ENCODE data around the gene TFAP2E. TPM values are rescaled to one million over a fixed set of nuclear protein-coding genes. Genes with fewer than 3 reads are reported as not detected.

The TFAP2E gene
- total RNA-seq, 1 donor from 2014 or later, result 10.2 TPM

GRCh38 chr1:35622510-35623178, 49.5 kb downstream of the TFAP2E start:
- H3K27me3 ChIP-seq, result no peaks in the 10 kb centered on the region
- intact Hi-C loops (cut with DNase I), result no loop called here
- H3K36me3 ChIP-seq, result peaks cover 36% of the 10 kb centered on the region in 2 donors
- no peaks in the 10 kb centered on the region for H3K4me1 ChIP-seq
- no peak overlapping the region for H3K27ac ChIP-seq
- DNase-seq (ENCODE audit: low spot score in 2 of 2), result no peak
- no peak for TF ChIP-seq CTCF (IDR thresholded peaks at IDR 0.05)
- no peak overlapping the region for H3K4me3 ChIP-seq
- H3K9me3 ChIP-seq, result no peaks in the 10 kb centered on the region

- no peak for DNase-seq (ENCODE audit: low spot score in 2 of 2)
- intact Hi-C loops (cut with DNase I), result no loop called here
- H3K36me3 ChIP-seq, result peaks cover 26 to 32% of the 10 kb centered on the region in 2 donors
- H3K4me1 ChIP-seq, result no peaks in the 10 kb centered on the region
- no peak overlapping the region for H3K4me3 ChIP-seq
- H3K27me3 ChIP-seq, result no peaks in the 10 kb centered on the region
- H3K27ac ChIP-seq, result no peak overlapping the region
- no peaks in the 10 kb centered on the region for H3K9me3 ChIP-seq
- no peak for TF ChIP-seq CTCF (IDR thresholded peaks at IDR 0.05)
These were observed 50.7 kb downstream of the TFAP2E start for GRCh38 chr1:35623832-35624231.

DNA sequence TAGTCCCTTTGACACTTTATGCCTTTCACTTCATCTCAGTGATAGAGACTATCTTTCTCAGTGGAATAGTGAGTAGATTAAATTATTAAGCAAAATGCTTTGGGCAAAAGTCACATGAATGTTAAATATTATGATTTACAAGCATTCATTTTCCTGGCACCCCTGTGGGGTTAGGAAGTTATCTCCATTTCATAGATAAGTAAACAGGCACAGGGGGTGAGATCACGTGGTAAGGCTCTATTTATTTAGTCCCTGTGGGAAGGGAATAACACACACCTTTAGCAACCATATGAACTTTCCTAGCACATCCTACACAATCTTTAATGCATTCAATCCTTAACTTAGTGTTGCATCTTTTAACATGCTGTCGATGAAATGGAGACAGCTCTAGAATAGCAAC, 55.9 kb downstream of the TFAP2E start:
- H3K27me3 ChIP-seq, result no peaks in the 10 kb centered on the region
- no peak for TF ChIP-seq CTCF (IDR thresholded peaks at IDR 0.05)
- peaks cover 0 to 3% of the 10 kb centered on the region in 2 donors for H3K4me1 ChIP-seq
- no peak overlapping the region for H3K4me3 ChIP-seq
- no peak overlapping the region for H3K27ac ChIP-seq
- no peak for DNase-seq (ENCODE audit: low spot score in 2 of 2)
- H3K36me3 ChIP-seq, result peaks cover 50 to 55% of the 10 kb centered on the region in 2 donors
- H3K9me3 ChIP-seq, result no peaks in the 10 kb centered on the region
- intact Hi-C loops (cut with DNase I), result no loop called here

- TF ChIP-seq CTCF (IDR thresholded peaks at IDR 0.05), result no peak
- no peak overlapping the region for H3K4me3 ChIP-seq
- intact Hi-C loops (cut with DNase I), result no loop called here
- no peaks in the 10 kb centered on the region for H3K9me3 ChIP-seq
- H3K36me3 ChIP-seq, result peaks cover 58 to 71% of the 10 kb centered on the region in 2 donors
- H3K4me1 ChIP-seq, result peaks cover 0 to 3% of the 10 kb centered on the region in 2 donors
- H3K27me3 ChIP-seq, result no peaks in the 10 kb centered on the region
- H3K27ac ChIP-seq, result no peak overlapping the region
- no peak for DNase-seq (ENCODE audit: low spot score in 2 of 2)
These were observed 58.3 kb downstream of the TFAP2E start for GRCh38 chr1:35631396-35631795.

GRCh38 chr1:35633547-35633946, 60.4 kb downstream of the TFAP2E start:
- Histone ChIP-seq H3K27ac (no peak overlapping the region), H3K36me3 (peaks cover 54 to 71% of the 10 kb centered on the region in 2 donors), H3K4me1 (peaks cover 0 to 14% of the 10 kb centered on the region in 2 donors), H3K27me3 (no peaks in the 10 kb centered on the region), H3K4me3 (no peak overlapping the region), H3K9me3 (no peaks in the 10 kb centered on the region)
- DNase-seq (ENCODE audit: low spot score in 2 of 2), result no peak
- intact Hi-C loops (cut with DNase I), result no loop called here
- no peak for TF ChIP-seq CTCF (IDR thresholded peaks at IDR 0.05)

Data from ascending aorta (tissue), 2 donors.